Sigmoid colon (tissue), 7 donors: ENCODE results near the gene ABHD14A. TPM values are rescaled to one million over a fixed set of nuclear protein-coding genes. Genes with fewer than 3 reads are reported as not detected.
"Not testable (repeated sequence)": the region's sequence is repeated elsewhere in the genome, so short reads cannot be mapped to it uniquely, and the experiment has no call there.

Experiments used
- DNase-seq: peaks from one replicate; pipeline ENCODE4 v3.0.0-alpha.2; 2019
- H3K27ac ChIP-seq, 4 donors: fragments of 200-600 bp; sonication (generic); one replicate each; pipeline ENCODE4 v1.5.1; 2016 to 2019; ENCODE audit warnings: mild to moderate bottlenecking in 1 of 4
- H3K27me3 ChIP-seq, 3 donors: fragments of 200-600 bp; sonication (generic); one replicate each; pipeline ENCODE4 v1.5.1; 2019; ENCODE audit warnings: mild to moderate bottlenecking in 1 of 3
- H3K36me3 ChIP-seq, 4 donors: fragments of 200-600 bp; sonication (generic); one replicate each; pipeline ENCODE4 v1.5.1; 2016 to 2019
- H3K4me1 ChIP-seq, 4 donors: fragments of 200-600 bp; sonication (generic); one replicate each; pipeline ENCODE4 v1.5.1; 2017 to 2019
- H3K4me3 ChIP-seq, 4 donors: fragments of 200-600 bp; sonication (generic); one replicate each; pipeline ENCODE4 v1.5.1; 2017 to 2019; ENCODE audit warnings: mild to moderate bottlenecking in 2 of 4, moderate library complexity in 1 of 4
- H3K9me3 ChIP-seq, 4 donors: fragments of 200-600 bp in 3 of 4; sonication (generic) in 3 of 4; one replicate each; pipeline versions ENCODE4 v1.5.1 to v1.6.1; 2013 to 2019
- CTCF ChIP-seq, 4 experiments: fragments of 450-650 bp in 3 of 4; fragments of 200-600 bp in 1 of 4; IDR thresholded peaks; one replicate each; pipeline ENCODE4 v1.5.1; 2016 to 2019; ENCODE audit warnings: antibody characterized with exemption in 4 of 4, mild to moderate bottlenecking in 3 of 4, moderate library complexity in 2 of 4
- EP300 ChIP-seq, 4 donors: sonication (generic); formaldehyde crosslinking; IDR thresholded peaks; one replicate each; pipeline ENCODE4 v1.6.1; 2017; ENCODE audit warnings: antibody characterized with exemption in 4 of 4
- POLR2A ChIP-seq, 2 donors: fragments of 450-650 bp; IDR thresholded peaks; one replicate each; pipeline ENCODE4 v1.6.1; 2016; ENCODE audit warnings: antibody characterized with exemption in 2 of 2, mild to moderate bottlenecking in 2 of 2, moderate library complexity in 2 of 2
- POLR2AphosphoS5 ChIP-seq, 4 donors: sonication (generic); formaldehyde crosslinking; IDR thresholded peaks; one replicate each; pipeline ENCODE4 v1.6.1; 2017; ENCODE audit warnings: antibody characterized with exemption in 4 of 4
- WGBS, 2 donors: extraction: QIAGEN DNeasy Blood & Tissue Kit; methylation state at CpG; one replicate each; pipeline ENCODE4 v1.1.7; 2013; 5-methylcytosine and 5-hydroxymethylcytosine counted together
- intact Hi-C: fragments of 100-400 bp; cut with DNase I; formaldehyde crosslinking; loops from one replicate; pipeline ENCODE4 v1.15.1; 2023
- polyA plus RNA-seq, 3 donors: library from polyadenylated mRNA; stranded (reverse); fragments of 200-250 nt; gene quantifications; one replicate each; pipeline ENCODE4 v1.2.3, GENCODE V29; 2013
- total RNA-seq, 4 donors: library from RNA; depleted of rRNA; stranded (reverse); fragments of >200 nt; gene quantifications; one replicate each; pipeline ENCODE4 v1.1.0, GENCODE V29; 2016
- donor health status: healthy with polysubstance abuse.
- donor health status: Bipolar disorder and iron deficiency.
- donor health status: healthy.

ABHD14A gene
- total and polyA plus RNA-seq, 7 donors, result 3.2 to 35.3 (median 16.3) TPM

- intact Hi-C loops, result no loop called here
- H3K27ac ChIP-seq, result no peak overlapping the region
- WGBS, 2 donors, result 90 to 93% methylated on average over 6 of the region's 6 CpGs
Measured at GRCh38 chr3:51985063-51985462, 10.2 kb downstream of the ABHD14A start.

DNA sequence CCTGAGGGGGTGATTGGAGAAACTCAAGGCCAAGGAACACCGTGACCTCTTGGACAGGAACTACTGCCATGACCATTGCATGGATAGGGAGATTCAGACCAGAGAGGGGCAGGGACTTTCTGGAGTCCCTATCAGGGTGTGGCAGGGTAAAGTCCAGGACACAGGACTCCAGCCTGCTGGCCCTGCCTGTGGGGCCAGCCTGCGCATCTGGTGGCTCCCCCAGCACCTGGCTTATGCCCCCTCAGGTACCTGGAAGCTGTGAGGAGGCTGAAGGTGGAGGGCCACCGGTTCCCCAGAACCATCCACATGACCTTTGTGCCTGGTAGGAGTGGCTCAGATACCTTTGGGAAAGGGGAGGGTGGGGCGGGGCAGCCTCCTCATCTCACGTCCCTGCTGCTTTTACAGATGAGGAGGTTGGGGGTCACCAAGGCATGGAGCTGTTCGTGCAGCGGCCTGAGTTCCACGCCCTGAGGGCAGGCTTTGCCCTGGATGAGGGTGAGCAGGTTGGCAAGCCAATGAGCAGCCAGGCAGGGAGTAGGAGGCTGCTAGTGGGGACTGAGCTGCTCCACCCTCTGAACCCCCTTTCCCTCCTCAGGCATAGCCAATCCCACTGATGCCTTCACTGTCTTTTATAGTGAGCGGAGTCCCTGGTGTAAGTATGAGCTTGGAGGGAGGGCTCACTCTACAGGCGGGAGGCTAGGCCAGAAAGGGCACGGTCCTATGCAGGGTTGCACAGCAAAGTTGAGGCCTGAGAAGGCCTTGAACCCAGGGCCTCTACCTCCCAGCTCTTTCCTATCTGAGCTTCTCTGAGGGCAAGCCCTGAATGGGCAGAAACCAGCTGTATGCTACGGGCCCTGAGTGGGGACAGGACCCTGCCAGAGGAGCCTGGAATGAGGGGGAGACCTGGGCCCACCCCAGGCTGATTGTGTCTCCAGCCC is 11.4 kb downstream of the ABHD14A start:
- no peaks in the 10 kb centered on the region for H3K27me3 ChIP-seq
- TF ChIP-seq CTCF (IDR thresholded peaks at IDR 0.05) (no peak), POLR2AphosphoS5 (IDR thresholded peaks at IDR 0.05) (no peak), POLR2A (IDR thresholded peaks at IDR 0.05) (no peak), EP300 (IDR thresholded peaks at IDR 0.05) (no peak)
- H3K27ac ChIP-seq, result no peak overlapping the region
- no peak overlapping the region for H3K4me3 ChIP-seq
- 43 to 75% methylated on average over 12 of the region's 12 CpGs for WGBS, 2 donors
- peaks cover 0 to 2% (median 0%) of the 10 kb centered on the region in 4 donors for H3K36me3 ChIP-seq
- no peaks in the 10 kb centered on the region for H3K9me3 ChIP-seq
- intact Hi-C loops, result no loop called here
- DNase-seq, result no peak
- peaks cover 0 to 31% (median 21%) of the 10 kb centered on the region in 4 donors for H3K4me1 ChIP-seq

More at GRCh38 chr3:51985063-51985462, 10.2 kb downstream of the ABHD14A start:
- H3K4me3 ChIP-seq, result no peak overlapping the region
- DNase-seq, result no peak
- no peaks in the 10 kb centered on the region for H3K27me3 ChIP-seq
- no peaks in the 10 kb centered on the region for H3K9me3 ChIP-seq
- H3K4me1 ChIP-seq, result peaks cover 0 to 31% (median 21%) of the 10 kb centered on the region in 4 donors
- H3K36me3 ChIP-seq, result peaks cover 0 to 6% (median 0%) of the 10 kb centered on the region in 4 donors
- no peak for TF ChIP-seq POLR2AphosphoS5 (IDR thresholded peaks at IDR 0.05)
- TF ChIP-seq CTCF (IDR thresholded peaks at IDR 0.05), result no peak
- no peak for TF ChIP-seq EP300 (IDR thresholded peaks at IDR 0.05)

DNA sequence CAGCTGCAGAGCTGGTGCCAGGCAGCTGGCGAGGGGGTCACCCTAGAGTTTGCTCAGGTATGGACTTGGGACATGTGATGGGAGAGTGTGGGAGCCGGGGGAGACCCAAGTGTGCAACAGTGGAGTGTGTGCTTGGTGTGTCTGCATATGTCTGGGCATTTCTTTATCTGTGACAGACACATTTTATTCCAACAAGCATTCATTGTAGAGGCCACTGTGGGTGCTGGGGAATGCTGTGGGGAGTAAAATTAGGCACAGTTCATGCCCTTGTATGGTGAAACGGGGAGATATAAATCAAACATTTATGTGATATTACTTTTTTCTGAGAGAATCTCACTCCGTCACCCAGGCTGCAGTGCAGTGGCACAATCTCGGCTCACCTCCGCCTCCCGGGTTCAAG is 12.7 kb downstream of the ABHD14A start:
- Histone ChIP-seq H3K4me3 (no peak overlapping the region), H3K36me3 (peaks cover under 1 to 15% (median 3%) of the 10 kb centered on the region in 4 donors), H3K27me3 (no peaks in the 10 kb centered on the region), H3K9me3 (no peaks in the 10 kb centered on the region), H3K4me1 (peaks cover 0 to 23% (median 13%) of the 10 kb centered on the region in 4 donors), H3K27ac (no peak overlapping the region)
- 90 to 91% methylated on average over 7 of the region's 7 CpGs for WGBS, 2 donors
- no peak for TF ChIP-seq EP300 (IDR thresholded peaks at IDR 0.05)
- no peak for TF ChIP-seq POLR2A (IDR thresholded peaks at IDR 0.05)
- no peak for TF ChIP-seq CTCF (IDR thresholded peaks at IDR 0.05)
- no peak for TF ChIP-seq POLR2AphosphoS5 (IDR thresholded peaks at IDR 0.05)
- intact Hi-C loops, result no loop called here
- no peak for DNase-seq

GRCh38 chr3:51988286-51989146 is 13.7 kb downstream of the ABHD14A start:
- Histone ChIP-seq H3K36me3 (peaks cover 8 to 25% (median 10%) of the 10 kb centered on the region in 4 donors), H3K4me1 (peaks cover 0 to 18% (median 10%) of the 10 kb centered on the region in 4 donors), H3K4me3 (no peak overlapping the region), H3K9me3 (no peaks in the 10 kb centered on the region), H3K27me3 (no peaks in the 10 kb centered on the region), H3K27ac (no peak overlapping the region)
- 79 to 80% methylated on average over 15 of the region's 15 CpGs for WGBS, 2 donors
- no peak for TF ChIP-seq POLR2AphosphoS5 (IDR thresholded peaks at IDR 0.05)
- no peak for TF ChIP-seq EP300 (IDR thresholded peaks at IDR 0.05)
- TF ChIP-seq CTCF (IDR thresholded peaks at IDR 0.05), result no peak
- TF ChIP-seq POLR2A (IDR thresholded peaks at IDR 0.05), result no peak
- DNase-seq, result no peak
- intact Hi-C loops, result no loop called here

DNA sequence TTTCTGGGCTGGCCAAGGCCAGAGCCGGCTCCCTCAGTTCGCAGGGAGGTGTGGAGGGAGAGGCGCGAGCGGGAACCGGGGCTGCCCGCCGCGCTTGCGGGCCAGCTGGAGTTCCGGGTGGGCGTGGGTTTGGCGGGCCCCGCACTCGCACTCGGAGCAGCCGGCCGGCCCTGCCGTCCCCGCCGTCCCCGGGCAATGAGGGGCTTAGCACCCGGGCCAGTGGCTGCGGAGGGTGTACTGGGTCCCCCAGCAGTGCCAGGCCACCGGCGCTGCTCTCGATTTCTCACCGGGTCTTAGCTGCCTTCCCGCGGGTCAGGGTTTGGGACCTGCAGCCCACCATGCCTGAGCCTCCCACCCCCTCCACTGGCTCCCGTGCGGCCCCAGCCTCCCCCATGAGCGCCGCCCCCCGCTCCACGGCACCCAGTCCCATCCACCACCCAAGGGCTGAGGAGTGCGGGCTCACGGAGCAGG is 15.7 kb downstream of the ABHD14A start:
- H3K4me3 ChIP-seq, DNase-seq, H3K9me3 ChIP-seq, intact Hi-C loops, H3K27me3 ChIP-seq: not testable (repeated sequence)
- peak overlapping the region in 1 of 4 donors; percentile 3 for H3K27ac ChIP-seq
- peaks cover 20 to 40% (median 22%) of the 10 kb centered on the region in 4 donors for H3K36me3 ChIP-seq
- H3K4me1 ChIP-seq, result peaks cover 0 to 25% (median 16%) of the 10 kb centered on the region in 4 donors
- 88 to 90% methylated on average over 38 of the region's 38 CpGs for WGBS, 2 donors
